Duodenal mucosa (tissue), 2 donors: ENCODE measurements around the gene ZCCHC12.
A peak's percentile ranks its signal among the peaks of the same experiment; 100 is the strongest.
"Not testable (repeated sequence)": the region's sequence is repeated elsewhere in the genome, so short reads cannot be mapped to it uniquely, and the experiment has no call there.

Experiments
- H3K27ac ChIP-seq: one replicate; pipeline ENCODE4 v1.7.0; 2013; ENCODE audit warnings: low read depth, low read length
- H3K27me3 ChIP-seq, 2 donors: one replicate each; pipeline ENCODE4 v1.7.0; 2013; ENCODE audit warnings: low read length in 2 of 2, control low read depth in 1 of 2; ENCODE audit not compliant: insufficient read depth in 2 of 2, control insufficient read depth in 1 of 2
- H3K36me3 ChIP-seq, 2 donors: one replicate each; pipeline ENCODE4 v1.7.0; 2013; ENCODE audit warnings: low read length in 2 of 2, control low read depth in 1 of 2; ENCODE audit not compliant: insufficient read depth in 2 of 2, control insufficient read depth in 1 of 2
- H3K4me1 ChIP-seq, 2 donors: one replicate each; pipeline ENCODE4 v1.7.0; 2013; ENCODE audit warnings: low read length in 2 of 2, control low read depth in 1 of 2; ENCODE audit not compliant: insufficient read depth in 2 of 2, control insufficient read depth in 1 of 2
- H3K4me3 ChIP-seq, 2 donors: one replicate each; pipeline ENCODE4 v1.7.0; 2013; ENCODE audit warnings: low read length in 2 of 2, low read depth in 1 of 2
- H3K9ac ChIP-seq, 2 donors: one replicate each; pipeline ENCODE4 v1.7.0; 2013; ENCODE audit warnings: low read length in 2 of 2, low read depth in 1 of 2
- H3K9me3 ChIP-seq, 2 donors: one replicate each; pipeline ENCODE4 v1.7.0; 2013; ENCODE audit warnings: low read length in 2 of 2, control low read depth in 1 of 2; ENCODE audit not compliant: control insufficient read depth in 1 of 2

ZCCHC12 gene

GRCh38 chrX:118823263-118824172 is at the start of gene ZCCHC12:
Gene ZCCHC12 (plus strand): TSS chrX:118823824. CDS start chrX:118825245, 1,421 bp downstream.
- peaks cover 20 to 45% of the 10 kb centered on the region in 2 donors for H3K27me3 ChIP-seq

DNA sequence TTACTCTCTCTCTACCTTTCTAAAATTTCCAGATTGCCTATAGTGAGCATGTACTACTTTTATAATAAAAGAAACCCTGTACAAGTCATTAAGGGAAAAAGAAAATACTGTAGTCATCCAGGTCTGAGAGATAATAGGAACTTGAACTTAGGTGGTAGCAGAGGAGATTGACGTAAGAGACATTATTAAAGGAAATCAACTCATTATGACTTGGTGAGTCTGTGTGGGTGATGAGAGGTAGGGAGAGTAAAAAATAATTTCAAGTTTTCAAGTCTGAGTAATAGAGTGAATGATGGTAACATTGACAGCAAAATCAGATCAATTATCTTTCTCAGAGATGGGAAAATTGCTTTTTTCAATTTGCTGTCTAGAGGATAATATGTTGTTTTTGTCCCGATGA is 44.0 kb upstream of the ZCCHC12 start:
- no peaks in the 10 kb centered on the region for H3K4me1 ChIP-seq
- H3K27me3 ChIP-seq, result no peaks in the 10 kb centered on the region

More at GRCh38 chrX:118823263-118824172, at the start of gene ZCCHC12:
- Histone ChIP-seq H3K9me3 (no peaks in the 10 kb centered on the region), H3K27ac (no peak within 1 kb of the TSS), H3K9ac (no peak within 1 kb of the TSS), H3K4me1 (peaks cover 0 to 4% of the 10 kb centered on the region in 2 donors), H3K36me3 (no peaks in the 10 kb centered on the region), H3K4me3 (peak within 1 kb of the TSS in 1 of 2 donors; percentile 43)

GRCh38 chrX:118780509-118780908 is 43.1 kb upstream of the ZCCHC12 start:
- H3K27ac ChIP-seq, result no peak overlapping the region

More for the DNA sequence above, 44.0 kb upstream of the ZCCHC12 start:
- Histone ChIP-seq H3K9me3 (no peaks in the 10 kb centered on the region), H3K4me3 (no peak overlapping the region), H3K27ac (no peak overlapping the region), H3K9ac (no peak overlapping the region), H3K36me3 (peaks cover 6 to 11% of the 10 kb centered on the region in 2 donors)

DNA sequence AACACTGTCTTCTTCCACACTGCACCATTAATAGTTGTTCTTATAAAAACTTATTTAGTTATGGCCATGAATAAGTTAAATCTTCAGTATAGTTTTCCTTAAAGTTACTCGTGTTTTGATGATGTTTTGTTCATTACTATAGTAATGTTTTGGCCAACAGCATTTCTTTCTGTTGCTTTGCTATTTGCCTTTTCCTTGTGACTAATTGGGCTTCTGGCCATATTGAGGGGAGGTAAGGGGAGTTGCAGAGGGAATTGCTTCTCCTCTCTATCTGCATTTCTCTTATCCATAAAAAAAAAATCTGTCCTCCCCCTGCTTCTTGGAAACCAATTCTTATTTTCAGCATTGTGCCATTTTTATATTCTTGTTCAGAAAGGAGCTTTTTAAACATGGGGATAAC is 42.7 kb upstream of the ZCCHC12 start:
- H3K4me3 ChIP-seq, result no peak overlapping the region
- H3K9me3 ChIP-seq, result no peaks in the 10 kb centered on the region
- no peaks in the 10 kb centered on the region for H3K27me3 ChIP-seq
- H3K27ac ChIP-seq, result no peak overlapping the region
- H3K36me3 ChIP-seq, result peaks cover 4 to 6% of the 10 kb centered on the region in 2 donors
- no peak overlapping the region for H3K9ac ChIP-seq
- no peaks in the 10 kb centered on the region for H3K4me1 ChIP-seq

More at GRCh38 chrX:118780509-118780908, 43.1 kb upstream of the ZCCHC12 start:
- H3K27me3 ChIP-seq, result no peaks in the 10 kb centered on the region
- H3K4me3 ChIP-seq, result no peak overlapping the region
- no peaks in the 10 kb centered on the region for H3K9me3 ChIP-seq
- no peak overlapping the region for H3K9ac ChIP-seq
- H3K4me1 ChIP-seq, result no peaks in the 10 kb centered on the region
- peaks cover 6% of the 10 kb centered on the region in 2 donors for H3K36me3 ChIP-seq

GRCh38 chrX:118795528-118796280 is 27.9 kb upstream of the ZCCHC12 start:
- H3K4me3 ChIP-seq, result no peak overlapping the region
- no peaks in the 10 kb centered on the region for H3K36me3 ChIP-seq
- no peaks in the 10 kb centered on the region for H3K9me3 ChIP-seq
- no peaks in the 10 kb centered on the region for H3K4me1 ChIP-seq
- H3K27me3 ChIP-seq, result no peaks in the 10 kb centered on the region
- no peak overlapping the region for H3K9ac ChIP-seq
- no peak overlapping the region for H3K27ac ChIP-seq

DNA sequence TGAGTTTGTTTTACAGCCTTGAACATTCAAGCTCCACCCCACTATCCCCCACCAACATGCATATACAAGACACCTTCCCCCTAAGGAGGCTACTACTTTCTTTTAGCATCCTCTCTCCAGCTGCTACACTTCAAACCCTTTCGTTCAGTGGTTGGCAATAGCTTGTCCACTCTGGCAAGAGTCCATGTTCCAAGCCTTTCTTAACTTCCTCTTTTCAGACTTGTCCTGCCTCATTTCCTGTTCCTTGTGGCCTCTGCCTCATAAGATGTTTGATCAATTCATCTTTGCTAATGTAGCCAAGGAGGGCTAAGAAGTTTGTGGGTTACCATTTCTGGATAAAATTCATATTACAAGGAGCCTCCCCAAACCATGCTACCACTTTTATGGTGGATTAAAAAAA is 20.8 kb upstream of the ZCCHC12 start:
- no peaks in the 10 kb centered on the region for H3K9me3 ChIP-seq
- no peaks in the 10 kb centered on the region for H3K27me3 ChIP-seq
- H3K27ac ChIP-seq, result no peak overlapping the region
- H3K4me1 ChIP-seq, result no peaks in the 10 kb centered on the region
- H3K9ac ChIP-seq, result no peak overlapping the region
- H3K4me3 ChIP-seq, result no peak overlapping the region
- H3K36me3 ChIP-seq, result no peaks in the 10 kb centered on the region

GRCh38 chrX:118807151-118808017 is 16.2 kb upstream of the ZCCHC12 start:
- H3K36me3 ChIP-seq, result no peaks in the 10 kb centered on the region
- H3K9me3 ChIP-seq, result no peaks in the 10 kb centered on the region
- H3K27me3 ChIP-seq, result no peaks in the 10 kb centered on the region
- no peaks in the 10 kb centered on the region for H3K4me1 ChIP-seq
- no peak overlapping the region for H3K9ac ChIP-seq
- H3K4me3 ChIP-seq, result no peak overlapping the region
- no peak overlapping the region for H3K27ac ChIP-seq

DNA sequence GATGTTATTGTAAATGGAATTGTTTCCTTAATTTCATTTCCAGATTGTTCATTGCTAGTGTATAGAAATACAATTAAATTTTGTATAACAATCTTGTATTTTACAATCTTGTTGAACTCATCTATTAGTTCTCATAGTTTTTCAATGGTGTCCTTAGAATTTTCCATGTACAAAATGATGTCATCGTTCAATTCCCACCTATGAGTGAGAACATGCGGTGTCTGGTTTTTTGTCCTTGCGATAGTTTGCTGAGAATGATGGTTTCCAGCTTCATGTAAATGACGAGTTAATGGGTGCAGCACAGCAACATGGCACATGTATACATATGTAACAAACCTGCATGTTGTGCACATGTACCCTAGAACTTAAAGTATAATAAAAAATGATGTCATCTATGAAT is 6.4 kb upstream of the ZCCHC12 start:
- not testable (repeated sequence) for H3K27ac ChIP-seq, H3K4me3 ChIP-seq, H3K9ac ChIP-seq, H3K9me3 ChIP-seq, H3K27me3 ChIP-seq, H3K4me1 ChIP-seq, H3K36me3 ChIP-seq

GRCh38 chrX:118824173-118824730 is 628 bp downstream of the ZCCHC12 start:
- H3K4me1 ChIP-seq, result peaks cover 0 to 4% of the 10 kb centered on the region in 2 donors
- no peak overlapping the region for H3K27ac ChIP-seq
- H3K9ac ChIP-seq, result no peak overlapping the region
- peaks cover 20 to 45% of the 10 kb centered on the region in 2 donors for H3K27me3 ChIP-seq
- no peaks in the 10 kb centered on the region for H3K9me3 ChIP-seq
- no peaks in the 10 kb centered on the region for H3K36me3 ChIP-seq
- H3K4me3 ChIP-seq, result peak overlapping the region in 1 of 2 donors; percentile 43
